NCI-H510A (cell line): ENCODE data around the gene DDC.
"Not testable (repeated sequence)": the region's sequence is repeated elsewhere in the genome, so short reads cannot be mapped to it uniquely, and the experiment has no call there.

Experiments used
- DNase-seq: peaks from one replicate; lab custom pipeline; 2025; lab: John Stamatoyannopoulos, UW

Gene DDC

GRCh38 chr7:50589364-50589763 is 24.2 kb upstream of the DDC start:
- no peak for DNase-seq

GRCh38 chr7:50588937-50589336 is 23.7 kb upstream of the DDC start:
- no peak for DNase-seq

DNA sequence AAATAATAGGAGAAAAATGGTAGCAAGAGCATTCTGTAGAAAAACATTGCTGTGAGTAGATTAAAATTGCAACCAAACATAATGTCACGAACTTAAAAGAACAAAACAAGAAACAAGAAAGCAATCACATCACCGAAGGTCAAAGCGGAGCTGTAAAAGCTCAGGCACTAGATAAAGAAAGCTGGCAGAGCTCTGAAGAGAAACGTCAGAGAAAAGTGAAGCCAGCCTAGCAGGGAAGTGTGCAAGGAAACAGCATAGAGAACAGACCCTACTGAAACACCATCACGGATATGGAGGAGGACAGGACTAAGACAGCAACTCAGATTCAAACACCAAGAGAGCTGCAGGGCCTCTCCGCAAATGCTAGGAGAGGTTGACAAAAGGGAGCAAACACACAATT is 22.5 kb upstream of the DDC start:
- DNase-seq = no peak

DNA sequence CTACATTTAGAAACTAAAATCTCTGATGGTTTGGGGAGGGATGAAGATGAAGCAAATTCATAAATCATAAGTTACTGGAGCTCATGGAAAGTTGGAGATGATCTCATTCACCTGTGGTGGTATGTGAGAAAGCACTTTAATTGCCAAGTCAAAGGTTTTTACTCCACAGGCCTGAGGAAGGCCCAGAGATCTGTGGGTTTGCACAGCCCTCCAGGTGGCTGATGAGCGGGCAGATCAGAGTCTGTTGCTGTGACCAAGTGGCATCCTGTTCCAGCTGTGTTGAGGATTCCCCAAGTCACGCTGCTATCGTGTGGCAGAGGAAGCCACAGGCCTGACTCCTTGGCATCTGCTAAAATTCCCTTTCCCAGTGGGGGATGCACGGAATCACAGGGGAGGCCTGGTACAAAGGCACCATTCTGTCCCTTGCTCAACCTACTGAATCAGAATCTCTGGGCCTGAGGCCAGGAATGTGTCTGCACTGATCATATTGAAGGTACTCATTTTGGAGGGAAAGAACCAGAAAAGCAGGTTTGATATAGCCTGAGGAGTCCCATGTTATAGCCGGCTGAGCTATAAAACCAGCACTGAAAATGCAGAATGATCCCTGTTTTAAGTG is 19.7 kb upstream of the DDC start:
- DNase-seq = no peak

GRCh38 chr7:50584386-50584785 is 19.2 kb upstream of the DDC start:
- no peak for DNase-seq

DNA sequence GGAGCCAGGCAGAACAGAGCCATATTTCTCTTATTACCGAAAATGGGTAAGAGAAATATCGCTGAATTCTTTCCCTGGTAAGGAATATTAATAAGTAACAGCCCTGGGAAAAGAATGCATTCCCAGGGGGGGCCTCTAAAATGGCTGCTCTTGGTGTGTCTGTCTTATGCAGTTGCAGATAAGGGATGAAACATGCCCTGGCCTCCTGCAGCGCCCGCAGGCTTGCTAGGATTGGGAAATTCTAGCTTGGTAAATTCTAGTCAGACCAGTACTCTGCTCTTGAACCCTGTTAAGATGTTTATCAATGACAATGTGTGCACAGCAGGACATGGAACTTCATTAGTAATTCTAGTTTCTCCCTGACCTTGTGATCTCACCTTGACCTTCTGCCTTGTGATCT is 18.1 kb upstream of the DDC start:
- not testable (repeated sequence) for DNase-seq

- DNase-seq = not testable (repeated sequence)
Observed at GRCh38 chr7:50582271-50582670, 17.1 kb upstream of the DDC start.

DNA sequence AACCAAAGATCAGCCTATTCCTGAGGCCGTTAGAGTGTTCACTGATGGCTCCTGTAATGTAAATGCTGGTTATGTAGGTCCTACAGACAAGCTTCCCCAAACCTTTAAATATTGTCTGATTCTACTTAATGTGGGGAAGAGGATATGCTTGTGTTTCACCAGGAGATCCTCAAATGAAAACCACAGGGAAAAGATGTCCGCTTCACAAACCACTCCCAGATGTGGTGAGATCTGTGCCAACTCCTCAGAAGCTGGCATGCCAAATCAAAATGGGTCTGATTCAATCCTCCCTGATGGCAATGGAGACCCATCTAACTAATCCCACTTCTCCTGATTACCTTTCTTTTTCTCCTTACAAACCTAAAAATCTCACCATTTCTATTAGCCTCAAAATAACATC is 15.5 kb upstream of the DDC start:
- DNase-seq = not testable (repeated sequence)

GRCh38 chr7:50580057-50580456 is 14.9 kb upstream of the DDC start:
- no peak for DNase-seq

DNA sequence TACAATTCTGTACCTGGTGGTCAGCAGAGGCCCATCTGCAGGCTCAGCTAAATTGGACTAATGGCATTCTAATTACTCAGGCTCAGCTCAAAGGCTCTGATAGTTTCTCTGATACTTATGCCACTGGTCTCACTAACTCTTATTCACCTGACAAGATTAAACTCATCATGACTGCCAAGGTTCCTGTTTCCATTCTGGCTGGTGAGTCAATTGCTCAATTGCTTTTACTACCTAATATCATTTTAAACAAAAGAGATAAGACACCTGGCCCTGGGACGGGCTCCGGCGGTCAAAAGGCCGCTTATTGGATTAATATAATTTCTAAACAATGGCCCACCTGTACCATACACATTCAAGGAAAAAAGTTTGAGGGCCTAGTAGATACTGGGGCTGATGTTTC is 12.9 kb upstream of the DDC start:
- not testable (repeated sequence) for DNase-seq

GRCh38 chr7:50577569-50577968 is 12.4 kb upstream of the DDC start:
- no peak for DNase-seq

GRCh38 chr7:50576388-50576787 is 11.2 kb upstream of the DDC start:
- DNase-seq = not testable (repeated sequence)

GRCh38 chr7:50567715-50568261 is 2.6 kb upstream of the DDC start:
- no peak for DNase-seq

DNA sequence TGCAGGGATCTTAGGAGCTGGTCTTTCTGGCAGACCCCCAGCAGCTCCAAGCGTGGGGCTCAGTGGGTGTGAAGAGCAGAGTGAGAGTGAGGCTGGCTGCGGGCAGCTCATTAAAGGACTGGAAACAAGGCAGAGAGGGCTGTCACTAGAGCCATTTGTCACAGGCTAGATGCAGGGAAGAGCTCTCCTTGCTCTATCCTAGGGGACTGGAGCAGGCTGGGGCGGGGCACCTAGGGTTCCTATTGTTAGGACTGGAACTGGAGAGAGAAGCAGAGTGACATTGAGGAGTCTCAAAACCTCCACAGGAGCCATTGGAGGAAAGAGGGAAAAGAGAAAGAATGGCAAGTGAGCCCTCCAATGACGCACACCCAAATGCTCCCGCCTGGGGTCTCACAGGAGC is 772 bp upstream of the DDC start:
- no peak for DNase-seq

DNA sequence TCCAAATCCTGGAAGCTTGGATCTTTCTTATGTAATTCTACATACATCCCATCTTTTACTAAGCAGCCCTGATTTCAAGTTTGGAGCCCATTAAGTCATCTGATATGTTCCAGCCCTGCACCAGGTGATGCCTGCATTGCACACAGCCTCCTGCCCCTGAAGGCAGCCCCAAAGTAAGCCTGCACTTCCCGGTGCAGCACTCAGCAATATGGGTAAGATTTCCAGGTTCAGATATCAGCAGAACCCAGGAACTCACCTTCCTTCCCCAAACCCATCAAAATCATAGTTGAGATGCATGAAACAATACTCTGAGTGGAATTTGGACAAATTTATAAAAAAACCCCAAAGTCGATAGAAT is 333 bp upstream of the DDC start:
- no peak for DNase-seq

- DNase-seq = no peak
Observed at GRCh38 chr7:50564171-50564570, 1.0 kb downstream of the DDC start.

- DNase-seq = no peak
Observed at GRCh38 chr7:50562136-50562535, 3.1 kb downstream of the DDC start.

GRCh38 chr7:50560865-50561351 is 4.3 kb downstream of the DDC start:
- peak; percentile 89 for DNase-seq

DNA sequence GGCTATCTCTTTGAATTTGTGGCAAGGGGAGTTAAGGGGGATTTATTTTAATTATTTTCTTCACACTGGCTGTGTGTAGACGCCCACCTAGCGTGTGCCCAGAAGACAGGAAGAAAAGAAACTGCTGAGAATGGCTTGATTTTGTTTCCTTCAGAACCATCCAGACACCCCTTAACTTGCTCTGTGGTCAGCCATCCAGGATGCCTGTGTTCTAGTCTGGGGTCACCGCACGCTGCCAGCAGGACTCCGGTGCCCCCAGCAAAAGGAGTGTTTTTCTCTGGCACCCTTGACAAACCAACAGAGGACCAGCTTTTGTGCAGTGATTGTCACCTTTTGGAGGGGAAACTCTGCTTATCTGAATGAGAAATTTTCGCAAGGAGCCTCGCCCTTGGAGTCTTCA is 5.3 kb downstream of the DDC start:
- no peak for DNase-seq

DNA sequence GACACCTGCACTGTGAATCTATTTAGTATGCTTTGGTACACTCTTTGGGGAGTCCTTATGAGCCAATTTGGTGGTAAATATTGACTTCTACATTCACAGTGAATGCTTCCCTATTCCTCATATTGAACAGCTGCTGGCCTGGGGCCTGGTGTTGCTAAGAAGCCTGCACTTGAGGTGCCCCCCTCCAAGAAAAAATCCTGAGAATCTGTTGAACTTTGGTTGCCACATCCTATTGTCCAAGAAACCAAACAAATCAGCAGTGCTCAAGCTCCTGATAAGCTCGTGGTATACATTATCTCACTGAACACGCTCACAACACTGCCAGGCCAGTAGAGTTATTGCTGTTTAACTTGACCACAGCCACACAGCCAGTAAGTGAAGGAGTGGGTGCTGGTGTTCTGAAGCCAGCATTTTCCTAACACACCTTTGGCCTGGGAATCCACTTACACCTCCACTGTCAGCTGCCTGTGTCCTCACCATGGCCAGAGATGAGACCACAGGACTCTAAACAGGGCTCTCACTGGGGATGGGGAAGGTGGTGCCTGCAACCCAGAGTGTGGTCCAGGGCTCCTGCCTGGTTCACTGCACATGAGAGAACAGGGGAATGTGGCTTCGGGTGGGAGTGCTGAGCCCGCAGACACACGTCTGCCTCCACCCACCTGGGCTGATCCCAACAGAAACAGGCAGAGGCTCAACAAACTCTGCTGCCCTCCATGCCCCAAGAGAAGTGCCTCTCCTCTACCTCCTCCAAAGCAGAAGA is 6.7 kb downstream of the DDC start:
- peak; percentile 61 for DNase-seq

- DNase-seq = no peak
Observed at GRCh38 chr7:50557099-50557498, 8.1 kb downstream of the DDC start.

DNA sequence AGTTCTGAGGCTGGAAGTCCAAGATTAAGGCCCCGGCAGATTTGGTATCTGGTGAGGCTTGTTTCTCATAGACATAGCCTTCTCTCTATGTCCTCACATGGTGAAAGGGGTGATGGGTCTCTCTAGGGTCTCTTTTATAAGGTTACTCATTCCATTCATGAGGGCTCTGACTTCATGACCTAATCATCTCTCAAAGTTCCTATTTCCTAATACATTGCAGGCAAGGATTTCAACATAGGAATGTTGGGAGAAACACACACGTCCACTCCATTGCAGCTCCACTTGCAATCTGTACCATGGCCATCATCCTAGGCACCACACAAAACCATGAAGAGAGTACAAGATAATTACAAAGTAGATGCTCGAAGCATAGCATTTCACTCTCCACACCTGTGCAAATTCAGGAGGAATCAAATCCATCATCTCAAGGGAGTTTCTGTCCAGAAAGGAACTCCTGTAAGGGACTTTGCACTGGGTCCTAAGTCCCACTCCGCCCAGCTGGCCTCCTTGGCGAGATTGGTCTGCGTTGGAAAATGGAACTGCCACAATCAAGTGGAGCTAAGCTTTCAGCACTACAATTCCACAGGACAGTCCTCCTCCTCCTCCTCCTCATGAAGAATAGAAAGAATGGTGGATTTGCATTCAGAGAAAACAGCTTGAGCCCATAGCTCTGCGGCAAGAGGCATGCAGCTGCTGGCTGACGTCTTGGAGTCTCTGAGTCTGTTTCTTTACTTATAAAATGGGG is 8.8 kb downstream of the DDC start:
- DNase-seq = no peak
